WI38 (cell line): Measurements from ENCODE around the gene MRO.
"Not testable (repeated sequence)": the region's sequence is repeated elsewhere in the genome, so short reads cannot be mapped to it uniquely, and the experiment has no call there.

ENCODE experiments used
- H3K4me3 ChIP-seq: 2 replicates; pipeline ENCODE4 v1.5.1; 2011; ENCODE audit warnings: low read depth, mild to moderate bottlenecking, control low read depth, low read length
- TF ChIP-seq, protein P1 (sequence below): IDR thresholded peaks from 2 replicates; pipeline ENCODE4 v1.5.1; 2012; ENCODE audit warnings: low read depth, mild to moderate bottlenecking, control low read depth, low read length

Gene MRO

GRCh38 chr18:50792885-50793284 is 26.9 kb downstream of the MRO start:
- no peak overlapping the region for H3K4me3 ChIP-seq
- TF ChIP-seq, protein P1, sequence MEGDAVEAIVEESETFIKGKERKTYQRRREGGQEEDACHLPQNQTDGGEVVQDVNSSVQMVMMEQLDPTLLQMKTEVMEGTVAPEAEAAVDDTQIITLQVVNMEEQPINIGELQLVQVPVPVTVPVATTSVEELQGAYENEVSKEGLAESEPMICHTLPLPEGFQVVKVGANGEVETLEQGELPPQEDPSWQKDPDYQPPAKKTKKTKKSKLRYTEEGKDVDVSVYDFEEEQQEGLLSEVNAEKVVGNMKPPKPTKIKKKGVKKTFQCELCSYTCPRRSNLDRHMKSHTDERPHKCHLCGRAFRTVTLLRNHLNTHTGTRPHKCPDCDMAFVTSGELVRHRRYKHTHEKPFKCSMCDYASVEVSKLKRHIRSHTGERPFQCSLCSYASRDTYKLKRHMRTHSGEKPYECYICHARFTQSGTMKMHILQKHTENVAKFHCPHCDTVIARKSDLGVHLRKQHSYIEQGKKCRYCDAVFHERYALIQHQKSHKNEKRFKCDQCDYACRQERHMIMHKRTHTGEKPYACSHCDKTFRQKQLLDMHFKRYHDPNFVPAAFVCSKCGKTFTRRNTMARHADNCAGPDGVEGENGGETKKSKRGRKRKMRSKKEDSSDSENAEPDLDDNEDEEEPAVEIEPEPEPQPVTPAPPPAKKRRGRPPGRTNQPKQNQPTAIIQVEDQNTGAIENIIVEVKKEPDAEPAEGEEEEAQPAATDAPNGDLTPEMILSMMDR: no peak

- no peak overlapping the region for H3K4me3 ChIP-seq
- TF ChIP-seq, protein P1: no peak
Observed at GRCh38 chr18:50791599-50792438, 28.0 kb downstream of the MRO start.

DNA sequence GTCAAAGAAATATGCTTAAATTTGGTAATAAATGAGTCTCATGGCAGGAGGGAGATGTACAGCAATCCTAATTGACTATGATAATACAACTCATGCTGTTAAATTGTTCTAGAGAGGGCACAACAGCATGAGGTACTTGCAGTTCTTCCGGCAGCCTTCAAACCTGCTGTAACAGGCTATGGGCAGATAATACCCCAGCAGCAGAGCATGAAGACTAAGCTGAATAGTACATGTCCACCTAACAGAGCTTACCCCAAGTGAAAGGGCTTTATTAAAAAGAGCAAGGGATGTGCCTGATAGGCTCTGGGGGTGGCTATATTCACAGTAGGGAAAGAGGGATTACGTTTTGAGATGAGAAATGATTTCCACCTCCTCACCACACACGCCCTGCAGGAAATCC is 28.9 kb downstream of the MRO start:
- H3K4me3 ChIP-seq: no peak overlapping the region
- TF ChIP-seq, protein P1: no peak

DNA sequence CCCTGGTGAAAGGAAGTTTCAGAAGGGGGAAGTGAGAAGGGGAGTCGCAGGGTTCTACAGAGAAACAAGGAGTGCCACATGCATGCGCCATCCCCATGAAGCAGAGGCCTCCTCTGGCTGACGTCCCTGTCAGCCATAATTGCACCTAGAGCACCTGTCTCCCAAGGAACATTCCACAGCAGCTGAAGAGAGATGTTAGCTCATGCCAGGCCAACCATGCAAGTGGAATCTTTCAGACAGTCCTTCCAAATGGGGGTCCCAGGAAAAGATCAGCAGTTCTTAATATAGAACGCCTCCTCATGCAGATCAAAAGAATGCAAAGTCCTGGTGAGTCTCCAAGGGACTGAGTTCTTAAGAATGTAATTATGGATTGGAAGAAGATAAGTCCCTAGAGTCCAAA is 29.6 kb downstream of the MRO start:
- H3K4me3 ChIP-seq: no peak overlapping the region
- TF ChIP-seq, protein P1: no peak

GRCh38 chr18:50788284-50788683 is 31.5 kb downstream of the MRO start:
- TF ChIP-seq, protein P1: no peak
- no peak overlapping the region for H3K4me3 ChIP-seq

GRCh38 chr18:50786864-50787263 is 33.0 kb downstream of the MRO start:
- no peak overlapping the region for H3K4me3 ChIP-seq
- TF ChIP-seq, protein P1: no peak

- TF ChIP-seq, protein P1: no peak
Observed at GRCh38 chr18:50783553-50783952, 36.3 kb downstream of the MRO start.

GRCh38 chr18:50779021-50779420 is 40.8 kb downstream of the MRO start:
- H3K4me3 ChIP-seq: not testable (repeated sequence)

More at GRCh38 chr18:50783553-50783952, 36.3 kb downstream of the MRO start:
- H3K4me3 ChIP-seq: no peak overlapping the region
